UCSD-AML1 (cell line): ENCODE data around the gene HYCC1.
"Not testable (repeated sequence)": the region's sequence is repeated elsewhere in the genome, so short reads cannot be mapped to it uniquely, and the experiment has no call there.

Experiments
- DNase-seq: peaks from one replicate; lab custom pipeline; 2025; ENCODE audit not compliant: unreplicated experiment; lab: John Stamatoyannopoulos, UW

Gene HYCC1

GRCh38 chr7:22989643-22990587 is 24.0 kb downstream of the HYCC1 start:
- DNase-seq: no peak

- no peak for DNase-seq
These were observed 28.5 kb downstream of the HYCC1 start for GRCh38 chr7:22985436-22985835.

GRCh38 chr7:22983257-22983855 is 30.6 kb downstream of the HYCC1 start:
- no peak for DNase-seq

GRCh38 chr7:22980422-22980821 is 33.5 kb downstream of the HYCC1 start:
- DNase-seq: no peak

GRCh38 chr7:22979861-22980260 is 34.1 kb downstream of the HYCC1 start:
- no peak for DNase-seq

GRCh38 chr7:22979251-22979650 is 34.7 kb downstream of the HYCC1 start:
- DNase-seq: no peak

- DNase-seq: not testable (repeated sequence)
These were observed 39.3 kb downstream of the HYCC1 start for GRCh38 chr7:22974636-22975035.

- DNase-seq: no peak
These were observed 41.7 kb downstream of the HYCC1 start for GRCh38 chr7:22972207-22972606.

GRCh38 chr7:22969010-22969431 is 44.9 kb downstream of the HYCC1 start:
- DNase-seq: no peak
